Measurements from ENCODE around the gene ZBTB20. TPM values are rescaled to one million over a fixed set of nuclear protein-coding genes. Genes with fewer than 3 reads are reported as not detected.

Gene ZBTB20
- total and polyA plus RNA-seq, 4 donors: 0.69 to 128 (median 51.7) TPM

- WGBS, 2 donors: 90 to 91% methylated on average over 2 of the region's 2 CpGs
- no peak for DNase-seq
Measured at GRCh38 chr3:115086344-115086743, 60.7 kb downstream of the ZBTB20 start.

GRCh38 chr3:115085197-115085865, 61.8 kb downstream of the ZBTB20 start:
- Histone ChIP-seq H3K36me3 (ENCODE audit: control insufficient read depth in 1 of 2, insufficient read depth in 2 of 2, low read length in 1 of 2) (no peaks in the 10 kb centered on the region), H3K9me3 (ENCODE audit: control insufficient read depth, low read length) (no peaks in the 10 kb centered on the region), H3K4me3 (ENCODE audit: low read length in 2 of 2) (no peak overlapping the region), H3K27ac (ENCODE audit: low read depth in 1 of 2, low read length in 2 of 2) (no peak overlapping the region), H3K4me1 (ENCODE audit: control insufficient read depth in 1 of 2, insufficient read depth in 2 of 2, low read length in 2 of 2) (peaks cover 0 to 3% of the 10 kb centered on the region in 2 donors), H3K27me3 (ENCODE audit: control insufficient read depth in 1 of 2, insufficient read depth in 2 of 2, low read length in 1 of 2) (no peaks in the 10 kb centered on the region)
- DNase-seq (no peak), ATAC-seq (ENCODE audit: low FRiP score) (no peak)
- intact Hi-C loops (cut with DNase I): no loop called here
- 64 to 77% methylated on average over 2 of the region's 2 CpGs for WGBS, 2 donors

More at GRCh38 chr3:115086344-115086743, 60.7 kb downstream of the ZBTB20 start:
- Histone ChIP-seq H3K9me3 (ENCODE audit: control insufficient read depth, low read length) (no peaks in the 10 kb centered on the region), H3K4me3 (ENCODE audit: low read length in 2 of 2) (no peak overlapping the region), H3K27me3 (ENCODE audit: control insufficient read depth in 1 of 2, insufficient read depth in 2 of 2, low read length in 1 of 2) (no peaks in the 10 kb centered on the region), H3K36me3 (ENCODE audit: control insufficient read depth in 1 of 2, insufficient read depth in 2 of 2, low read length in 1 of 2) (no peaks in the 10 kb centered on the region), H3K4me1 (ENCODE audit: control insufficient read depth in 1 of 2, insufficient read depth in 2 of 2, low read length in 2 of 2) (peaks cover 0 to 3% of the 10 kb centered on the region in 2 donors), H3K27ac (ENCODE audit: low read depth in 1 of 2, low read length in 2 of 2) (no peak overlapping the region)
- intact Hi-C loops (cut with DNase I): no loop called here
- ATAC-seq (ENCODE audit: low FRiP score): no peak

GRCh38 chr3:115084686-115085085, 62.4 kb downstream of the ZBTB20 start:
- intact Hi-C loops (cut with DNase I): no loop called here
- no peak for ATAC-seq (ENCODE audit: low FRiP score)
- H3K9me3 ChIP-seq (ENCODE audit: control insufficient read depth, low read length): no peaks in the 10 kb centered on the region
- no peak overlapping the region for H3K27ac ChIP-seq (ENCODE audit: low read depth in 1 of 2, low read length in 2 of 2)
- 89 to 91% methylated on average over 4 of the region's 4 CpGs for WGBS, 2 donors
- H3K4me1 ChIP-seq (ENCODE audit: control insufficient read depth in 1 of 2, insufficient read depth in 2 of 2, low read length in 2 of 2): peaks cover 0 to 3% of the 10 kb centered on the region in 2 donors
- H3K27me3 ChIP-seq (ENCODE audit: control insufficient read depth in 1 of 2, insufficient read depth in 2 of 2, low read length in 1 of 2): no peaks in the 10 kb centered on the region
- H3K4me3 ChIP-seq (ENCODE audit: low read length in 2 of 2): no peak overlapping the region
- no peaks in the 10 kb centered on the region for H3K36me3 ChIP-seq (ENCODE audit: control insufficient read depth in 1 of 2, insufficient read depth in 2 of 2, low read length in 1 of 2)
- no peak for DNase-seq

- Histone ChIP-seq H3K4me3 (ENCODE audit: low read length in 2 of 2) (no peak overlapping the region), H3K36me3 (ENCODE audit: control insufficient read depth in 1 of 2, insufficient read depth in 2 of 2, low read length in 1 of 2) (no peaks in the 10 kb centered on the region), H3K27me3 (ENCODE audit: control insufficient read depth in 1 of 2, insufficient read depth in 2 of 2, low read length in 1 of 2) (no peaks in the 10 kb centered on the region), H3K27ac (ENCODE audit: low read depth in 1 of 2, low read length in 2 of 2) (no peak overlapping the region), H3K4me1 (ENCODE audit: control insufficient read depth in 1 of 2, insufficient read depth in 2 of 2, low read length in 2 of 2) (no peaks in the 10 kb centered on the region), H3K9me3 (ENCODE audit: control insufficient read depth, low read length) (no peaks in the 10 kb centered on the region)
- DNase-seq: no peak
- no peak for ATAC-seq (ENCODE audit: low FRiP score)
- intact Hi-C loops (cut with DNase I): no loop called here
- WGBS, 2 donors: 96% methylated on average over 6 of the region's 6 CpGs
Measured at GRCh38 chr3:115082260-115082659, 64.8 kb downstream of the ZBTB20 start.

- Histone ChIP-seq H3K36me3 (ENCODE audit: control insufficient read depth in 1 of 2, insufficient read depth in 2 of 2, low read length in 1 of 2) (no peaks in the 10 kb centered on the region), H3K27ac (ENCODE audit: low read depth in 1 of 2, low read length in 2 of 2) (no peak overlapping the region), H3K9me3 (ENCODE audit: control insufficient read depth, low read length) (no peaks in the 10 kb centered on the region), H3K4me3 (ENCODE audit: low read length in 2 of 2) (no peak overlapping the region), H3K4me1 (ENCODE audit: control insufficient read depth in 1 of 2, insufficient read depth in 2 of 2, low read length in 2 of 2) (no peaks in the 10 kb centered on the region), H3K27me3 (ENCODE audit: control insufficient read depth in 1 of 2, insufficient read depth in 2 of 2, low read length in 1 of 2) (no peaks in the 10 kb centered on the region)
- intact Hi-C loops (cut with DNase I): no loop called here
- no peak for ATAC-seq (ENCODE audit: low FRiP score)
- no peak for DNase-seq
Measured at GRCh38 chr3:115081444-115081843, 65.6 kb downstream of the ZBTB20 start.

GRCh38 chr3:115077501-115078250, 69.4 kb downstream of the ZBTB20 start:
- ATAC-seq (ENCODE audit: low FRiP score) (no peak), DNase-seq (no peak)
- Histone ChIP-seq H3K9me3 (ENCODE audit: control insufficient read depth, low read length) (no peaks in the 10 kb centered on the region), H3K36me3 (ENCODE audit: control insufficient read depth in 1 of 2, insufficient read depth in 2 of 2, low read length in 1 of 2) (no peaks in the 10 kb centered on the region), H3K4me1 (ENCODE audit: control insufficient read depth in 1 of 2, insufficient read depth in 2 of 2, low read length in 2 of 2) (peaks cover 0 to 2% of the 10 kb centered on the region in 2 donors), H3K27ac (ENCODE audit: low read depth in 1 of 2, low read length in 2 of 2) (no peak overlapping the region), H3K27me3 (ENCODE audit: control insufficient read depth in 1 of 2, insufficient read depth in 2 of 2, low read length in 1 of 2) (no peaks in the 10 kb centered on the region), H3K4me3 (ENCODE audit: low read length in 2 of 2) (no peak overlapping the region)
- 43 to 52% methylated on average over 3 of the region's 3 CpGs for WGBS, 2 donors
- intact Hi-C loops (cut with DNase I): no loop called here

- Histone ChIP-seq H3K4me3 (ENCODE audit: low read length in 2 of 2) (no peak overlapping the region), H3K36me3 (ENCODE audit: control insufficient read depth in 1 of 2, insufficient read depth in 2 of 2, low read length in 1 of 2) (no peaks in the 10 kb centered on the region), H3K9me3 (ENCODE audit: control insufficient read depth, low read length) (no peaks in the 10 kb centered on the region), H3K27ac (ENCODE audit: low read depth in 1 of 2, low read length in 2 of 2) (no peak overlapping the region), H3K4me1 (ENCODE audit: control insufficient read depth in 1 of 2, insufficient read depth in 2 of 2, low read length in 2 of 2) (peaks cover 0 to 2% of the 10 kb centered on the region in 2 donors), H3K27me3 (ENCODE audit: control insufficient read depth in 1 of 2, insufficient read depth in 2 of 2, low read length in 1 of 2) (no peaks in the 10 kb centered on the region)
- intact Hi-C loops (cut with DNase I): no loop called here
- DNase-seq (no peak), ATAC-seq (ENCODE audit: low FRiP score) (no peak)
Measured at GRCh38 chr3:115074502-115074901, 72.6 kb downstream of the ZBTB20 start.

GRCh38 chr3:115072265-115073021, 74.6 kb downstream of the ZBTB20 start:
- no peak overlapping the region for H3K27ac ChIP-seq (ENCODE audit: low read depth in 1 of 2, low read length in 2 of 2)
- no peaks in the 10 kb centered on the region for H3K9me3 ChIP-seq (ENCODE audit: control insufficient read depth, low read length)
- peaks cover 0 to 2% of the 10 kb centered on the region in 2 donors for H3K4me1 ChIP-seq (ENCODE audit: control insufficient read depth in 1 of 2, insufficient read depth in 2 of 2, low read length in 2 of 2)
- peak; percentile 52 for ATAC-seq (ENCODE audit: low FRiP score)
- intact Hi-C loops (cut with DNase I): no loop called here
- WGBS, 2 donors: 84 to 89% methylated on average over 6 of the region's 6 CpGs
- no peak overlapping the region for H3K4me3 ChIP-seq (ENCODE audit: low read length in 2 of 2)
- H3K36me3 ChIP-seq (ENCODE audit: control insufficient read depth in 1 of 2, insufficient read depth in 2 of 2, low read length in 1 of 2): no peaks in the 10 kb centered on the region
- DNase-seq: no peak
- no peaks in the 10 kb centered on the region for H3K27me3 ChIP-seq (ENCODE audit: control insufficient read depth in 1 of 2, insufficient read depth in 2 of 2, low read length in 1 of 2)

Measured in aorta (tissue), 5 donors.